Fibroblast of mammary gland (primary cell): ENCODE data around the gene PPP1R16B.

Experiments used
- DNase-seq: peaks from one replicate; pipeline ENCODE4 v3.0.0-alpha.2; 2010; ENCODE audit warnings: low read depth
- H3K4me3 ChIP-seq: 2 replicates; pipeline ENCODE4 v1.5.1; 2011; ENCODE audit warnings: low read depth, mild to moderate bottlenecking, low read length, moderate library complexity; ENCODE audit not compliant: control insufficient read depth
- TF ChIP-seq, protein P1 (sequence below): conservative IDR thresholded peaks from 2 replicates; pipeline ENCODE4 v1.5.1; 2011; ENCODE audit warnings: low read depth, low read length, inconsistent platforms; ENCODE audit not compliant: control insufficient read depth, insufficient read depth

PPP1R16B gene

DNA sequence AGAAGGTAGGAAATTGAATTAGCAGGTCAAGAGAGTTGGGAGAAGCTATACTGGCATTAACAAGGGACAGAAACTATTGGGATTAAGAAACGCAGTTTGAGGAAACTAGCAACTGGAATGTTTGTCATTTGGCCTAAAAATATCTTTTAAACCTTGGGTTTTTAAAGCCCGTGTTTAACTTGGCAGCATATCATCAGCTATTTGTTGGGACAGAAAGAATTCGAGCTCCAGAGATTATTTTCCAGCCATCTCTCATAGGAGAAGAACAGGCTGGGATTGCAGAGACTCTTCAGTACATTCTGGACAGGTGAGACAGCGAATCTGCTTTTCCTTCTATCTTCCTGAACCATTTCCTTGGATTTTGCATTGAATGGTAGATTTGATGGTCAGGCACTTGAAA lies 39.4 kb upstream of the PPP1R16B start:
- TF ChIP-seq, protein P1, sequence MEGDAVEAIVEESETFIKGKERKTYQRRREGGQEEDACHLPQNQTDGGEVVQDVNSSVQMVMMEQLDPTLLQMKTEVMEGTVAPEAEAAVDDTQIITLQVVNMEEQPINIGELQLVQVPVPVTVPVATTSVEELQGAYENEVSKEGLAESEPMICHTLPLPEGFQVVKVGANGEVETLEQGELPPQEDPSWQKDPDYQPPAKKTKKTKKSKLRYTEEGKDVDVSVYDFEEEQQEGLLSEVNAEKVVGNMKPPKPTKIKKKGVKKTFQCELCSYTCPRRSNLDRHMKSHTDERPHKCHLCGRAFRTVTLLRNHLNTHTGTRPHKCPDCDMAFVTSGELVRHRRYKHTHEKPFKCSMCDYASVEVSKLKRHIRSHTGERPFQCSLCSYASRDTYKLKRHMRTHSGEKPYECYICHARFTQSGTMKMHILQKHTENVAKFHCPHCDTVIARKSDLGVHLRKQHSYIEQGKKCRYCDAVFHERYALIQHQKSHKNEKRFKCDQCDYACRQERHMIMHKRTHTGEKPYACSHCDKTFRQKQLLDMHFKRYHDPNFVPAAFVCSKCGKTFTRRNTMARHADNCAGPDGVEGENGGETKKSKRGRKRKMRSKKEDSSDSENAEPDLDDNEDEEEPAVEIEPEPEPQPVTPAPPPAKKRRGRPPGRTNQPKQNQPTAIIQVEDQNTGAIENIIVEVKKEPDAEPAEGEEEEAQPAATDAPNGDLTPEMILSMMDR: no peak
- DNase-seq: no peak
- H3K4me3 ChIP-seq: no peak overlapping the region

- TF ChIP-seq, protein P1: no peak
- DNase-seq: no peak
- no peak overlapping the region for H3K4me3 ChIP-seq
Measured at GRCh38 chr20:38769376-38770295, 35.9 kb upstream of the PPP1R16B start.

- DNase-seq: no peak
- H3K4me3 ChIP-seq: no peak overlapping the region
- TF ChIP-seq, protein P1: no peak
Measured at GRCh38 chr20:38770546-38770945, 35.0 kb upstream of the PPP1R16B start.

DNA sequence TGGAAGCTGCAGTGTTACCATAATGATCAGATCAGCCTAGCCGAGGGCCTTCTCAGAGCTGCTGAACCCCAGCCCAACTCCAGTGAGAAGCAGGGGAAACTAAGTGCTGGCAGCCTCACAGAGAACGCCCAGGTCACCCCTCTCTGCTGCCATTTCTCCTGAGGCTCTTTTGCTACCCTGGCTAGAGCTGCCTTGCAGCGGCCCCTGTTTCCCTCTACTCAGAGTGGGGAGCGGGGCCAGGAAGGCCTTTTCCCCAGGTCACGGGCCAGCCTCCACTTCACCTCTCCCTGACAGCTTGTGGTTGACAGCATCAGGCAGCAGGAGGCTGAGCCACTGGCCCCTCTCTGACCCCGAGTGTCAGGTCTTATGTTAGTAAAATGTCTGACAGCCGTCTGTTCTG lies 34.5 kb upstream of the PPP1R16B start:
- no peak overlapping the region for H3K4me3 ChIP-seq
- TF ChIP-seq, protein P1: no peak
- DNase-seq: no peak

GRCh38 chr20:38771621-38772020 lies 33.9 kb upstream of the PPP1R16B start:
- TF ChIP-seq, protein P1: no peak
- no peak overlapping the region for H3K4me3 ChIP-seq
- no peak for DNase-seq

GRCh38 chr20:38774167-38774566 lies 31.3 kb upstream of the PPP1R16B start:
- no peak overlapping the region for H3K4me3 ChIP-seq
- TF ChIP-seq, protein P1: no peak
- DNase-seq: no peak
